ENCODE measurements around the gene ITGB5.

DNA sequence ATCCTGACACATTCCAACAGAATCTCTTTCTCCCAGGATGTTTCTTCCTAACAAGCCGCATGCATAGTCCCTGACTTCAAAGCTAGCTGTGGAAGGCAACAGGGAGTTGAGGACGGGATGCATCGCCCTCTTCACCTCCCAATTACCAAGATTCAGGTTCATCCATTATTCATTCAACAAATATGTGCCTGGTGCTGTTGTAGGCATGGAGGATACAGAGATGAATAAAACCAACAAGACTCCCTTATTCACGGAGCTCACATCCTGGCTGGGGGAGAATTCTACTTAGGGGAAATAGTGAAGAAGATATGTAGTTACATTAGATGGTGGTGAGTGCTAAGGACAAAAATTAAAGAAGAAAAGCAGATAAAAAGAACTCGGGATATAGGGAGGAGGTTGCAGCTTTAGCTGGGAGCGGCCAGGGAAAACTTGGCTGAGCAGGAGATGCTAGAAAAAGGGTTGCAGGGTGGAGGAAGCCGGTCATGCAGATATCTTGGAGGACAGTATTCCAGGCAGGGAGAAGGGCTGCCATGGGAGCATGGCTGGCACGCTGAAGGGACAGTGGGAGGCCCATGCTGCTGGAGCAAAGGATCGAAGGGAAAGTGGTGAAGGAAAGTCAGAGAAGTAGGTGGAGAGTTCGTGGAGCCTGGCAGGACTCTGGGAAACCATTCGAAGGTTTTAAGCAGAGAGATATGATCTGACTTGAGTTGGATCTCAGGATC, 5.0 kb downstream of the ITGB5 start:
- no peak for TF ChIP-seq POLR2A (IDR thresholded peaks at IDR 0.05; ENCODE audit: low read depth, low read length)
- TF ChIP-seq, protein P1, sequence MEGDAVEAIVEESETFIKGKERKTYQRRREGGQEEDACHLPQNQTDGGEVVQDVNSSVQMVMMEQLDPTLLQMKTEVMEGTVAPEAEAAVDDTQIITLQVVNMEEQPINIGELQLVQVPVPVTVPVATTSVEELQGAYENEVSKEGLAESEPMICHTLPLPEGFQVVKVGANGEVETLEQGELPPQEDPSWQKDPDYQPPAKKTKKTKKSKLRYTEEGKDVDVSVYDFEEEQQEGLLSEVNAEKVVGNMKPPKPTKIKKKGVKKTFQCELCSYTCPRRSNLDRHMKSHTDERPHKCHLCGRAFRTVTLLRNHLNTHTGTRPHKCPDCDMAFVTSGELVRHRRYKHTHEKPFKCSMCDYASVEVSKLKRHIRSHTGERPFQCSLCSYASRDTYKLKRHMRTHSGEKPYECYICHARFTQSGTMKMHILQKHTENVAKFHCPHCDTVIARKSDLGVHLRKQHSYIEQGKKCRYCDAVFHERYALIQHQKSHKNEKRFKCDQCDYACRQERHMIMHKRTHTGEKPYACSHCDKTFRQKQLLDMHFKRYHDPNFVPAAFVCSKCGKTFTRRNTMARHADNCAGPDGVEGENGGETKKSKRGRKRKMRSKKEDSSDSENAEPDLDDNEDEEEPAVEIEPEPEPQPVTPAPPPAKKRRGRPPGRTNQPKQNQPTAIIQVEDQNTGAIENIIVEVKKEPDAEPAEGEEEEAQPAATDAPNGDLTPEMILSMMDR (IDR thresholded peaks at IDR 0.05; ENCODE audit: extremely low read depth in 1 of 2, insufficient read depth in 1 of 2, low read depth in 1 of 2, low read length in 2 of 2) = no peak
- TF ChIP-seq, protein P2, sequence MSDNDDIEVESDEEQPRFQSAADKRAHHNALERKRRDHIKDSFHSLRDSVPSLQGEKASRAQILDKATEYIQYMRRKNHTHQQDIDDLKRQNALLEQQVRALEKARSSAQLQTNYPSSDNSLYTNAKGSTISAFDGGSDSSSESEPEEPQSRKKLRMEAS (IDR thresholded peaks at IDR 0.05; ENCODE audit: insufficient read depth, insufficient read length) = no peak

Data from endothelial cell of umbilical vein (primary cell).